ENCODE measurements around the gene TPST2. TPM values are rescaled to one million over a fixed set of nuclear protein-coding genes. Genes with fewer than 3 reads are reported as not detected.

The TPST2 gene
- polyA plus RNA-seq, 2 of the 4 experiments (the other 2 are of a cell fraction) = 10.3 to 10.5 TPM

DNA sequence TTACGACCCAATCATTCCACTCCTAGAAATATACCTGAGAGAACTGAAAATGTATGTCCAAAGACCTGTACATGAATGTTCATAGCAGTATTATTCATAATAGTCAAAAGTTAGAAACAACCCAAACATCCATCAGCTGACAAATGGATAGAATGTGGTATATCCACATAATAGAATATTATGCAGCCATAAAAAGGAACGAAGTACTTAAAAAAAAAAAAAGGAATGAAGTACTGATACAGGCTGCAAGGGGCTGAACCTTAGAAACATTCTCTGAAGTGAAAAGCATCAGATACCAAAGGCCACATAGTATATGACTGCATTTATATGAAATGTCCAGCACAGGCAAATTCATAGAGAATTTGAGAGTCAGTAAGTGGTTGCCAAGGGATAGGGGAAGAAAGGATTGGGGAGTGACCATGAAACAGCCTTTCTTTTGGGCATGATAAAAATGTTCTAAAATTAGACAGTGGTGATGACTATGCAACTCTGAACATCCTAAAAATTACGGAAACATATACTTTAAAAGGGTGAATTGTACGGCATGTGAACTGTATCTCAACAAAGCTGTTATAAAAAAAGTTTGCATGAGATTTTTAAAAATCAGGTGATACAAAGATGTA lies 1.8 kb downstream of the TPST2 start:
- TF ChIP-seq ZNF302 (CRISPR knock-in tag; IDR thresholded peaks at IDR 0.05) (no peak), FOSL2 (IDR thresholded peaks at IDR 0.05) (no peak), FOSL2 (CRISPR knock-in tag; IDR thresholded peaks at IDR 0.05) (no peak), TP53 (CRISPR knock-in tag; IDR thresholded peaks at IDR 0.05) (no peak), PHF8 (IDR thresholded peaks at IDR 0.05; ENCODE audit: borderline replicate concordance, low read depth) (no peak), RAD21 (conservative IDR thresholded peaks at IDR 0.05 in 1 of 2, IDR thresholded peaks at IDR 0.05 in 1 of 2) (no peak), KDM1A (IDR thresholded peaks at IDR 0.05; ENCODE audit: low read depth) (no peak), HDAC2 (IDR thresholded peaks at IDR 0.05) (no peak), TFCP2L1 (CRISPR knock-in tag; IDR thresholded peaks at IDR 0.05) (no peak), BHLHE40 (IDR thresholded peaks at IDR 0.05; ENCODE audit: low read depth, low read length) (no peak), MYC (IDR thresholded peaks at IDR 0.05; ENCODE audit: borderline replicate concordance, low read length) (no peak)
- TF ChIP-seq, protein P1, sequence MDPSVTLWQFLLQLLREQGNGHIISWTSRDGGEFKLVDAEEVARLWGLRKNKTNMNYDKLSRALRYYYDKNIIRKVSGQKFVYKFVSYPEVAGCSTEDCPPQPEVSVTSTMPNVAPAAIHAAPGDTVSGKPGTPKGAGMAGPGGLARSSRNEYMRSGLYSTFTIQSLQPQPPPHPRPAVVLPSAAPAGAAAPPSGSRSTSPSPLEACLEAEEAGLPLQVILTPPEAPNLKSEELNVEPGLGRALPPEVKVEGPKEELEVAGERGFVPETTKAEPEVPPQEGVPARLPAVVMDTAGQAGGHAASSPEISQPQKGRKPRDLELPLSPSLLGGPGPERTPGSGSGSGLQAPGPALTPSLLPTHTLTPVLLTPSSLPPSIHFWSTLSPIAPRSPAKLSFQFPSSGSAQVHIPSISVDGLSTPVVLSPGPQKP (IDR thresholded peaks at IDR 0.05; ENCODE audit: low read depth, low read length) = no peak
- 93% methylated on average over 4 of the region's 4 CpGs for WGBS (ENCODE audit: missing lambda C conversion rate)
- ChIA-PET POLR2A (no interaction called here), CTCF (no interaction called here)
- H3K9me3 ChIP-seq = no peaks in the 10 kb centered on the region
- H3K4me1 ChIP-seq = peaks cover 16% of the 10 kb centered on the region; the same call in 2 of the 3 replicates
- ATAC-seq (no peak), DNase-seq (ENCODE audit: low read depth in 1 of 2, low spot score in 1 of 2) (no peak), FAIRE-seq (no peak)
- H3K4me2 ChIP-seq = no peak overlapping the region
- H3K4me3 ChIP-seq = no peak overlapping the region
- no peak overlapping the region for H3K27ac ChIP-seq

DNA sequence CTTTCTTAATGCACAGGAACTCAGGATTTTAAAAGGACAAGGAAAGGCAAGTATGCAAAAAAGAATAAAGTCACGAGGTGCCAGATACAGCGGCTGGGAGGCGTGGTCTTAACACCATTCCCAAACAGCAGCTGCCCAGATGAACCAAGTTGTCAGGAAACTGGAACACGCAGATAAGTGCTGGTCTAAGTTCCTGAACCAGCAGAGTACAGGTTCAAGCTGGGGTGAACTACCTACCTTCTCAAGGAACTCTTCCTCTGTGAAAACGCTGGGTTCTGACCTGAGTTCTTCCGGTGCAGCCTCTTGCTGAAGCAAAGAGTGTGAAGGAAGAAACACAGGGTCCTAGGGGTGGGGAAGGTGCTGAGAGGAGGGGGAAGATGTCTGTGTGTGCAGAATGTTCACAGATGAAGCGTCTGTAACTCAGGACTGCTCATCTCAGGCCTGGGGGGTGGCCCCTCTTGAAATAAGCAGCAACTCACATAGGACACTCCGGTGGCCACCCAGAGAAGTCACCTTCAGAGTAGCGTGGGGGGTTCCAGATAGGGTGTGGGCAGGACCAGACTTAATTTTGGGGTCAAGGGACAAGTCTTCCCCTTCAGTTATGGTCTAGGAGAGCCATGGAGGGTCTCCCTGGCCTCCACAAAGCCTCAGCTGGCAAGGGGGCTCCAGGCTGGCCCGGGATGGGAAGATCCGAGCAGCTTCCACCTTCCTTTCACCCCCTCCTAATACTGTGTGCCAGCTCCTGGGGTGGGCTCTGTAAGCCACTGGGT lies 3.2 kb downstream of the TPST2 start:
- FAIRE-seq (no peak), DNase-seq (ENCODE audit: low read depth in 1 of 2, low spot score in 1 of 2) (no peak), ATAC-seq (no peak)
- Histone ChIP-seq H3K4me1 (peaks cover 16% of the 10 kb centered on the region; the same call in 2 of the 3 replicates), H3K9me3 (no peaks in the 10 kb centered on the region), H3K27ac (no peak overlapping the region), H3K4me3 (no peak overlapping the region), H3K4me2 (no peak overlapping the region)
- TF ChIP-seq EP300 (IDR thresholded peaks at IDR 0.05) = no peak
- TF ChIP-seq KDM1A (IDR thresholded peaks at IDR 0.05; ENCODE audit: low read depth) = no peak
- TF ChIP-seq FOSL2 (IDR thresholded peaks at IDR 0.05) = no peak
- TF ChIP-seq FOSL2 (CRISPR knock-in tag; IDR thresholded peaks at IDR 0.05) = no peak
- no peak for TF ChIP-seq RARB (CRISPR knock-in tag; IDR thresholded peaks at IDR 0.05)
- no peak for TF ChIP-seq SMC3 (IDR thresholded peaks at IDR 0.05)
- TF ChIP-seq FOXS1 (CRISPR knock-in tag; IDR thresholded peaks at IDR 0.05) = no peak
- TF ChIP-seq, protein P2, sequence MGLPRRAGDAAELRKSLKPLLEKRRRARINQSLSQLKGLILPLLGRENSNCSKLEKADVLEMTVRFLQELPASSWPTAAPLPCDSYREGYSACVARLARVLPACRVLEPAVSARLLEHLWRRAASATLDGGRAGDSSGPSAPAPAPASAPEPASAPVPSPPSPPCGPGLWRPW (IDR thresholded peaks at IDR 0.05) = no peak
- no peak for TF ChIP-seq RFX5 (IDR thresholded peaks at IDR 0.05)
- TF ChIP-seq, protein P3, sequence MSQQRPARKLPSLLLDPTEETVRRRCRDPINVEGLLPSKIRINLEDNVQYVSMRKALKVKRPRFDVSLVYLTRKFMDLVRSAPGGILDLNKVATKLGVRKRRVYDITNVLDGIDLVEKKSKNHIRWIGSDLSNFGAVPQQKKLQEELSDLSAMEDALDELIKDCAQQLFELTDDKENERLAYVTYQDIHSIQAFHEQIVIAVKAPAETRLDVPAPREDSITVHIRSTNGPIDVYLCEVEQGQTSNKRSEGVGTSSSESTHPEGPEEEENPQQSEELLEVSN (IDR thresholded peaks at IDR 0.05; ENCODE audit: borderline replicate concordance, low read depth) = no peak
- ChIA-PET CTCF (no interaction called here), POLR2A (no interaction called here)
- 91% methylated on average over 9 of the region's 11 CpGs for WGBS (ENCODE audit: missing lambda C conversion rate)

DNA sequence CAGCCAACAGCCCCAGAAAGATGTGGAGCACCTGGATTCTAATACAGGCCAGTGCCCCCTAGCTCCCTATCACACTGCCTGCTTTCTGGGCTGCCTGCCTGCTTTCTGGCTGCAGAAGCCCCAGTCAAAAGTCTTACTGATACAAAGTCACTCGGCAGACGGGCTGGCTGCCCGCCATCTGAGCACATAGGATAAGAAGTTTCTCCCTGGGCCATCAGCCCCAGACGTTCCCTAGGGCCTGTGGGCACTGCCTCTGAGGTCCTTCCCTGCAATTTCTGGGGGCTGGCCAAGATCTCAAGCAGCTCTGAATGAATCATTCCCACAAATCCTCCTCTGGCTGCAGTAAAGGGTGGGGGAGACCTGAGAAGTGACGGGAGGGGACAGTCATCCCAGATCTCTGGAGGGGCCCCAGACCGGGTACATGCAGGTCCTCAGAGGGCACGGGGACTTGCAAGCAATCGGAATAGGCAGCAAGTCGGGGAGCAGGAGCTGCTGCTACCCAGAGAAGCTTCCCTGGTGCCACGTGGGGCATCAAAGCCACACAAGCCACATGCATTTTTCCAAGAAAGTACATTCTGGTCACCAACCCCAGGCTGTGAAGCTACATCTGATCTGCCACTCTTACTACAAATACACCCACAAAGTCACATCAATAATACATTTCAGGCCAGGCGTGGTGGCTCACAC lies 4.7 kb downstream of the TPST2 start:
- ChIA-PET CTCF (no interaction called here), POLR2A (interaction anchor here (0.7 kb wide), 1 partner anchor 226 kb away, joined by 4 read pairs; no protein-coding TSS in a partner anchor)
- 59% methylated on average over 9 of the region's 11 CpGs for WGBS (ENCODE audit: missing lambda C conversion rate)
- H3K4me3 ChIP-seq = no peak overlapping the region
- ATAC-seq (peak; percentile 62 to 65; a peak in 5 of 6 replicates), DNase-seq (ENCODE audit: low read depth in 1 of 2, low spot score in 1 of 2) (peak in 1 of 2 experiments; percentile 22), FAIRE-seq (no peak)
- peak overlapping the region in 1 of 2 experiments; percentile 65; a peak in 4 of 6 replicates for H3K27ac ChIP-seq
- peak overlapping the region; percentile 51; the same call in 2 of the 3 replicates for H3K4me2 ChIP-seq
- TF ChIP-seq, protein P4, sequence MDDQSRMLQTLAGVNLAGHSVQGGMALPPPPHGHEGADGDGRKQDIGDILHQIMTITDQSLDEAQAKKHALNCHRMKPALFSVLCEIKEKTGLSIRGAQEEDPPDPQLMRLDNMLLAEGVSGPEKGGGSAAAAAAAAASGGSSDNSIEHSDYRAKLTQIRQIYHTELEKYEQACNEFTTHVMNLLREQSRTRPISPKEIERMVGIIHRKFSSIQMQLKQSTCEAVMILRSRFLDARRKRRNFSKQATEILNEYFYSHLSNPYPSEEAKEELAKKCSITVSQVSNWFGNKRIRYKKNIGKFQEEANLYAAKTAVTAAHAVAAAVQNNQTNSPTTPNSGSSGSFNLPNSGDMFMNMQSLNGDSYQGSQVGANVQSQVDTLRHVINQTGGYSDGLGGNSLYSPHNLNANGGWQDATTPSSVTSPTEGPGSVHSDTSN (IDR thresholded peaks at IDR 0.05) = no peak
- TF ChIP-seq NFE2L2 (conservative IDR thresholded peaks at IDR 0.05; ENCODE audit: low read length) (no peak), CHD2 (IDR thresholded peaks at IDR 0.05; ENCODE audit: low read length, partially characterized antibody) (no peak), FOSL2 (IDR thresholded peaks at IDR 0.05) (no peak), FOSL2 (CRISPR knock-in tag; IDR thresholded peaks at IDR 0.05) (no peak)
- H3K9me3 ChIP-seq = no peaks in the 10 kb centered on the region
- H3K4me1 ChIP-seq = peaks cover 12% of the 10 kb centered on the region; the same call in 2 of the 3 replicates
